ENCODE measurements around the gene HOXC13. TPM values are rescaled to one million over a fixed set of nuclear protein-coding genes. Genes with fewer than 3 reads are reported as not detected.

The HOXC13 gene
- total and polyA plus RNA-seq, 7 experiments from 2014 or later, result not detected

GRCh38 chr12:53984901-53985691, 46.5 kb downstream of the HOXC13 start, which contains the start of gene HOXC10:
Gene HOXC10, plus strand, starts transcription at chr12:53985146. Its CDS starts 114 bp downstream, at chr12:53985260.
- H3K36me3 Mint-ChIP-seq, result peaks cover 0 to 1% (median 0%) of the 10 kb centered on the region in 5 donors
- peak within 1 kb of the TSS; percentile 34 to 77 (median 65) for H3K4me3 Mint-ChIP-seq
- Histone ChIP-seq H3K4me1 (ENCODE audit: control insufficient read depth in 2 of 2, insufficient read depth in 2 of 2, low read length in 2 of 2) (peaks cover 20 to 23% of the 10 kb centered on the region in 2 donors), H3K9me3 (ENCODE audit: control insufficient read depth in 2 of 3, low read length in 3 of 3) (no peaks in the 10 kb centered on the region), H3K4me3 (ENCODE audit: low read length) (no peak within 1 kb of the TSS), H3K27me3 (ENCODE audit: control insufficient read depth in 2 of 2, insufficient read depth in 2 of 2, low read length in 2 of 2) (peaks cover 60 to 89% of the 10 kb centered on the region in 2 donors), H3K36me3 (ENCODE audit: control insufficient read depth in 2 of 3, insufficient read depth in 3 of 3, low read length in 3 of 3) (no peaks in the 10 kb centered on the region), H3K27ac (ENCODE audit: low read depth, low read length) (no peak within 1 kb of the TSS)
- H3K27ac Mint-ChIP-seq, result peak within 1 kb of the TSS in 6 of 9 donors; percentile 34 to 81 (median 65)
- ChIA-PET POLR2A (interaction anchor here (0.8 to 1.2 kb wide), 2 partner anchors 8 to 26 kb away, joined by 3 to 4 read pairs; no protein-coding TSS in a partner anchor), CTCF (interaction anchor here (0.6 to 0.9 kb wide), 2 partner anchors 217 to 229 kb away, joined by 3 read pairs; no protein-coding TSS in a partner anchor)
- DNase-seq, result peak in 4 of 9 donors; percentile 45 to 67 (median 55)
- peaks cover 91 to 95% (median 92%) of the 10 kb centered on the region in 5 donors for H3K27me3 Mint-ChIP-seq
- intact Hi-C loops (cut with micrococcal nuclease), result loop anchor here in 1 of 2 donors (5.0 kb wide), 3 partner anchors 33 to 48 kb away; partner anchors contain the start of genes HOXC12, HOXC13 and HOXC6
- peaks cover 0 to 18% (median 0%) of the 10 kb centered on the region in 11 donors for H3K9me3 Mint-ChIP-seq
- H3K4me1 Mint-ChIP-seq, result peaks cover 27 to 55% (median 39%) of the 10 kb centered on the region in 7 donors
- peak; percentile 77 for ATAC-seq

- Mint-ChIP-seq H3K27ac (peak overlapping the region in 4 of 9 donors; percentile 43 to 81 (median 62)), H3K36me3 (peaks cover 0 to 3% (median 0%) of the 10 kb centered on the region in 5 donors), H3K4me1 (peaks cover 32 to 55% (median 44%) of the 10 kb centered on the region in 7 donors), H3K9me3 (peaks cover 0 to 19% (median 0%) of the 10 kb centered on the region in 11 donors), H3K4me3 (peak overlapping the region in 9 of 10 donors; percentile 40 to 77 (median 64)), H3K27me3 (peaks cover 91 to 95% (median 92%) of the 10 kb centered on the region in 5 donors)
- intact Hi-C loops (cut with micrococcal nuclease), result loop anchor here in 1 of 2 donors (5.0 kb wide), 2 partner anchors 33 to 42 kb away; partner anchors contain the start of genes HOXC12 and HOXC6
- ChIA-PET CTCF (interaction anchor here (0.9 kb wide), 1 partner anchor 229 kb away, joined by 3 read pairs; no protein-coding TSS in a partner anchor), POLR2A (interaction anchor here (0.8 to 1.2 kb wide), 2 partner anchors 9 to 25 kb away, joined by 3 to 4 read pairs; no protein-coding TSS in a partner anchor)
- ATAC-seq (no peak), DNase-seq (no peak)
- Histone ChIP-seq H3K27me3 (ENCODE audit: control insufficient read depth in 2 of 2, insufficient read depth in 2 of 2, low read length in 2 of 2) (peaks cover 62 to 85% of the 10 kb centered on the region in 2 donors), H3K4me3 (ENCODE audit: low read length) (no peak overlapping the region), H3K36me3 (ENCODE audit: control insufficient read depth in 2 of 3, insufficient read depth in 3 of 3, low read length in 3 of 3) (no peaks in the 10 kb centered on the region), H3K9me3 (ENCODE audit: control insufficient read depth in 2 of 3, low read length in 3 of 3) (no peaks in the 10 kb centered on the region), H3K27ac (ENCODE audit: low read depth, low read length) (no peak overlapping the region), H3K4me1 (ENCODE audit: control insufficient read depth in 2 of 2, insufficient read depth in 2 of 2, low read length in 2 of 2) (peaks cover 20 to 23% of the 10 kb centered on the region in 2 donors)
Observed at GRCh38 chr12:53985692-53985993, 47.0 kb downstream of the HOXC13 start.

- Mint-ChIP-seq H3K27ac (peak overlapping the region in 1 of 9 donors; percentile 52), H3K9me3 (peaks cover 0 to 19% (median 0%) of the 10 kb centered on the region in 11 donors), H3K36me3 (peaks cover 0 to 3% (median 0%) of the 10 kb centered on the region in 5 donors), H3K4me3 (peak overlapping the region in 9 of 10 donors; percentile 12 to 71 (median 56)), H3K27me3 (peaks cover 91 to 95% (median 91%) of the 10 kb centered on the region in 5 donors), H3K4me1 (peaks cover 32 to 55% (median 44%) of the 10 kb centered on the region in 7 donors)
- Histone ChIP-seq H3K9me3 (ENCODE audit: control insufficient read depth in 2 of 3, low read length in 3 of 3) (no peaks in the 10 kb centered on the region), H3K36me3 (ENCODE audit: control insufficient read depth in 2 of 3, insufficient read depth in 3 of 3, low read length in 3 of 3) (no peaks in the 10 kb centered on the region), H3K27ac (ENCODE audit: low read depth, low read length) (no peak overlapping the region), H3K27me3 (ENCODE audit: control insufficient read depth in 2 of 2, insufficient read depth in 2 of 2, low read length in 2 of 2) (peaks cover 63 to 87% of the 10 kb centered on the region in 2 donors), H3K4me1 (ENCODE audit: control insufficient read depth in 2 of 2, insufficient read depth in 2 of 2, low read length in 2 of 2) (peaks cover 20 to 23% of the 10 kb centered on the region in 2 donors), H3K4me3 (ENCODE audit: low read length) (no peak overlapping the region)
- CTCF ChIA-PET, result interaction anchor here (0.9 to 1.3 kb wide), 2 partner anchors 222 to 228 kb away, joined by 3 read pairs; no protein-coding TSS in a partner anchor
- ATAC-seq (no peak), DNase-seq (no peak)
- intact Hi-C loops (cut with micrococcal nuclease), result loop anchor here in 1 of 2 donors (5.0 kb wide), 2 partner anchors 34 to 41 kb away; partner anchors contain the start of genes HOXC12 and HOXC6
- POLR2A ChIA-PET, result interaction anchor here (0.8 to 1.2 kb wide), 3 partner anchors 9 to 25 kb away, joined by 3 to 4 read pairs (median 3); no protein-coding TSS in a partner anchor
Observed at GRCh38 chr12:53985994-53986685, 47.5 kb downstream of the HOXC13 start.

GRCh38 chr12:53986686-53987483, 48.3 kb downstream of the HOXC13 start:
- ChIA-PET CTCF (interaction anchor here (1.3 kb wide), 1 partner anchor 221 kb away, joined by 3 read pairs; no protein-coding TSS in a partner anchor), POLR2A (interaction anchor here (1.0 to 1.5 kb wide), 2 partner anchors 9 to 10 kb away, joined by 3 to 6 read pairs; no protein-coding TSS in a partner anchor)
- DNase-seq (no peak), ATAC-seq (no peak)
- peaks cover 70 to 89% of the 10 kb centered on the region in 2 donors for H3K27me3 ChIP-seq (ENCODE audit: control insufficient read depth in 2 of 2, insufficient read depth in 2 of 2, low read length in 2 of 2)
- Mint-ChIP-seq H3K27ac (peak overlapping the region in 3 of 9 donors; percentile 7 to 47 (median 13)), H3K4me3 (peak overlapping the region in 8 of 10 donors; percentile 1 to 71 (median 50)), H3K36me3 (peaks cover 0 to 3% (median 0%) of the 10 kb centered on the region in 5 donors), H3K4me1 (peaks cover 32 to 55% (median 44%) of the 10 kb centered on the region in 7 donors), H3K9me3 (peaks cover 0 to 20% (median 0%) of the 10 kb centered on the region in 11 donors), H3K27me3 (peaks cover 88 to 95% (median 90%) of the 10 kb centered on the region in 5 donors)
- no peaks in the 10 kb centered on the region for H3K36me3 ChIP-seq (ENCODE audit: control insufficient read depth in 2 of 3, insufficient read depth in 3 of 3, low read length in 3 of 3)
- H3K4me3 ChIP-seq (ENCODE audit: low read length), result no peak overlapping the region
- intact Hi-C loops (cut with micrococcal nuclease), result loop anchor here in 1 of 2 donors (5.0 kb wide), 2 partner anchors 35 to 40 kb away; partner anchors contain the start of genes HOXC12 and HOXC6
- peaks cover 20 to 23% of the 10 kb centered on the region in 2 donors for H3K4me1 ChIP-seq (ENCODE audit: control insufficient read depth in 2 of 2, insufficient read depth in 2 of 2, low read length in 2 of 2)
- H3K9me3 ChIP-seq (ENCODE audit: control insufficient read depth in 2 of 3, low read length in 3 of 3), result no peaks in the 10 kb centered on the region
- no peak overlapping the region for H3K27ac ChIP-seq (ENCODE audit: low read depth, low read length)

- no peak for ATAC-seq
- Mint-ChIP-seq H3K4me3 (peak overlapping the region in 2 of 10 donors; percentile 16 to 39), H3K9me3 (peaks cover 0 to 18% (median 0%) of the 10 kb centered on the region in 11 donors), H3K27me3 (peaks cover 87 to 95% (median 91%) of the 10 kb centered on the region in 5 donors), H3K4me1 (peaks cover 32 to 55% (median 44%) of the 10 kb centered on the region in 7 donors), H3K36me3 (peaks cover 0 to 3% (median 0%) of the 10 kb centered on the region in 5 donors), H3K27ac (no peak overlapping the region)
- POLR2A ChIA-PET, result interaction anchor here (0.6 to 1.5 kb wide), 2 partner anchors 11 to 43 kb away, joined by 3 to 6 read pairs; no protein-coding TSS in a partner anchor
- peaks cover 67 to 87% of the 10 kb centered on the region in 2 donors for H3K27me3 ChIP-seq (ENCODE audit: control insufficient read depth in 2 of 2, insufficient read depth in 2 of 2, low read length in 2 of 2)
- H3K9me3 ChIP-seq (ENCODE audit: control insufficient read depth in 2 of 3, low read length in 3 of 3), result no peaks in the 10 kb centered on the region
- intact Hi-C loops (cut with micrococcal nuclease), result loop anchor here in 1 of 2 donors (2.0 to 5.0 kb wide), 3 partner anchors 36 to 197 kb away; partner anchors contain the start of genes HOXC12 and HOXC6
- no peaks in the 10 kb centered on the region for H3K36me3 ChIP-seq (ENCODE audit: control insufficient read depth in 2 of 3, insufficient read depth in 3 of 3, low read length in 3 of 3)
- no peak overlapping the region for H3K27ac ChIP-seq (ENCODE audit: low read depth, low read length)
- H3K4me1 ChIP-seq (ENCODE audit: control insufficient read depth in 2 of 2, insufficient read depth in 2 of 2, low read length in 2 of 2), result peaks cover 20 to 23% of the 10 kb centered on the region in 2 donors
- no peak for DNase-seq
- H3K4me3 ChIP-seq (ENCODE audit: low read length), result no peak overlapping the region
- CTCF ChIA-PET, result interaction anchor here (1.5 kb wide), 1 partner anchor 227 kb away, joined by 5 read pairs; no protein-coding TSS in a partner anchor
Observed at GRCh38 chr12:53987787-53988230, 49.2 kb downstream of the HOXC13 start.

Measured in naive thymus-derived CD4-positive, alpha-beta T cell (primary cell).